Measurements from ENCODE around the gene DMBX1.
A peak's percentile ranks its signal among the peaks of the same experiment; 100 is the strongest.

DMBX1 gene

DNA sequence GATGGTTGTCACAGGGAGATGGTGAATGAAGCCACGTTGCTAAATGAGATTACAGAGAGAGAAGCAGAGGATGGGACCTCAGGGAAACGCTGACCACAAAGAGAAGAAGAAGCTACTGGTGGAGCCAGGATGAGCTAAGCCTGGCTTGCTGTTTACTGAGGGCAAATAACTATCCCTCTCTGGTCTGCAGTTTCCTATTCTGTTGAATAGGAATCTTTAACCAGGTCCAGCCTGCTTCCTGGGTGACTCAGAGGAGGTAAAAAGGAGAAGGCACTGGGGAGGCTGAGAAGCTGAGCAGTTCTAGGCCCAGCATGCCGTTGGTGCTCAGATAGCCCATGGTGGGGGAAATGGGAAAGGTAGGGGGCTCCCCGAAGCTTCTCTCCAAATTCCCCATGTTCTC, 29.6 kb downstream of the DMBX1 start (continued):
- TF ChIP-seq, protein P1, sequence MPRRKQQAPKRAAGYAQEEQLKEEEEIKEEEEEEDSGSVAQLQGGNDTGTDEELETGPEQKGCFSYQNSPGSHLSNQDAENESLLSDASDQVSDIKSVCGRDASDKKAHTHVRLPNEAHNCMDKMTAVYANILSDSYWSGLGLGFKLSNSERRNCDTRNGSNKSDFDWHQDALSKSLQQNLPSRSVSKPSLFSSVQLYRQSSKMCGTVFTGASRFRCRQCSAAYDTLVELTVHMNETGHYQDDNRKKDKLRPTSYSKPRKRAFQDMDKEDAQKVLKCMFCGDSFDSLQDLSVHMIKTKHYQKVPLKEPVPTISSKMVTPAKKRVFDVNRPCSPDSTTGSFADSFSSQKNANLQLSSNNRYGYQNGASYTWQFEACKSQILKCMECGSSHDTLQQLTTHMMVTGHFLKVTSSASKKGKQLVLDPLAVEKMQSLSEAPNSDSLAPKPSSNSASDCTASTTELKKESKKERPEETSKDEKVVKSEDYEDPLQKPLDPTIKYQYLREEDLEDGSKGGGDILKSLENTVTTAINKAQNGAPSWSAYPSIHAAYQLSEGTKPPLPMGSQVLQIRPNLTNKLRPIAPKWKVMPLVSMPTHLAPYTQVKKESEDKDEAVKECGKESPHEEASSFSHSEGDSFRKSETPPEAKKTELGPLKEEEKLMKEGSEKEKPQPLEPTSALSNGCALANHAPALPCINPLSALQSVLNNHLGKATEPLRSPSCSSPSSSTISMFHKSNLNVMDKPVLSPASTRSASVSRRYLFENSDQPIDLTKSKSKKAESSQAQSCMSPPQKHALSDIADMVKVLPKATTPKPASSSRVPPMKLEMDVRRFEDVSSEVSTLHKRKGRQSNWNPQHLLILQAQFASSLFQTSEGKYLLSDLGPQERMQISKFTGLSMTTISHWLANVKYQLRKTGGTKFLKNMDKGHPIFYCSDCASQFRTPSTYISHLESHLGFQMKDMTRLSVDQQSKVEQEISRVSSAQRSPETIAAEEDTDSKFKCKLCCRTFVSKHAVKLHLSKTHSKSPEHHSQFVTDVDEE (CRISPR knock-in tag; IDR thresholded peaks at IDR 0.05): no peak
- TF ChIP-seq ARNTL (CRISPR knock-in tag; IDR thresholded peaks at IDR 0.05; ENCODE audit: borderline replicate concordance, low read depth) (no peak), GLIS3 (CRISPR knock-in tag; IDR thresholded peaks at IDR 0.05) (no peak), ZNF565 (CRISPR knock-in tag; conservative IDR thresholded peaks at IDR 0.05; ENCODE audit: low read depth) (no peak), ESRRG (CRISPR knock-in tag; IDR thresholded peaks at IDR 0.05) (no peak)

DNA sequence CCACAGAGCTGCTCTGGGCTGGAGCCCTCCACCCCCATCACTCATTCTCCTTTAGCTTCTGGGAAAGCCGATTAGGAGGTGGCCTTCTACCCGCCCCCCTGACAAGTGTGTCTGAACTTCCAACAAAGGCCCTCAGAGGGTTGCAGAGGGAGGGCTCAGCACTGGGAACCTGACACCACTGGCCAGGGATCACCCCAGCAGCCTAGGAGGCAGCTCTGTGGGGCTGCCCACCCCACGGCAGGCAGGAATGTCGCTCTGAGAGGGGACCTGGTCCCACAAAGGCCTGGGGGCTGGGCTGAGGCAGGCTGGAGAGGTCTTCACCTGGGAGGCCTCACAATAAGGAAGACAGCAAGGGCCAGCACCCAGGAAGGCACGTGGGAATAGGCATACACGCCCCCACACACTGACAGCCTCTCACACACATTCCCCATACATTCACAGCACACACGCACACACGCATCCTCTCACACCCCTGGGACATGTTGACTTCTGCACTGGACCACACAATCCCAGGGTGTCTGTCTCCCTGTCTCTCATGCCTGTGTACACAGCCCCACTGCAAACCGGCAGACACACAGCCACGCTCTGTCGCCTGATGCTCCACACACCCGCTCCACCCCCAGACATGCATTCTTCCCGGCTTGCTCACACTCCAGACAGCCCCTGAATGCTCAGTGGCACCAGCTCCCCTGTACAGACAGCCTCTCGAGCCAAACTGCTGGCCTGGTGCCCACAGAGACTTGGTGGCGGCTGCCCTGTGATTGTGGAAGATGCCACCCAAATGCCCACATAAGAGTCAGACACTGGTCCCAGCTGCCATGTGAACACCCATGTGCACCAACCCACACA, 30.7 kb downstream of the DMBX1 start:
- peak; percentile 95 for ATAC-seq
- TF ChIP-seq ARNTL (CRISPR knock-in tag; IDR thresholded peaks at IDR 0.05; ENCODE audit: borderline replicate concordance, low read depth) (no peak), TOX (CRISPR knock-in tag; IDR thresholded peaks at IDR 0.05; ENCODE audit: borderline replicate concordance) (no peak), ZFP3 (CRISPR knock-in tag; IDR thresholded peaks at IDR 0.05) (no peak), ZNF70 (CRISPR knock-in tag; IDR thresholded peaks at IDR 0.05) (no peak), ZNF8 (CRISPR knock-in tag; IDR thresholded peaks at IDR 0.05) (no peak), PPARA (CRISPR knock-in tag; IDR thresholded peaks at IDR 0.05; ENCODE audit: borderline replicate concordance) (no peak)
- TF ChIP-seq, protein P2, sequence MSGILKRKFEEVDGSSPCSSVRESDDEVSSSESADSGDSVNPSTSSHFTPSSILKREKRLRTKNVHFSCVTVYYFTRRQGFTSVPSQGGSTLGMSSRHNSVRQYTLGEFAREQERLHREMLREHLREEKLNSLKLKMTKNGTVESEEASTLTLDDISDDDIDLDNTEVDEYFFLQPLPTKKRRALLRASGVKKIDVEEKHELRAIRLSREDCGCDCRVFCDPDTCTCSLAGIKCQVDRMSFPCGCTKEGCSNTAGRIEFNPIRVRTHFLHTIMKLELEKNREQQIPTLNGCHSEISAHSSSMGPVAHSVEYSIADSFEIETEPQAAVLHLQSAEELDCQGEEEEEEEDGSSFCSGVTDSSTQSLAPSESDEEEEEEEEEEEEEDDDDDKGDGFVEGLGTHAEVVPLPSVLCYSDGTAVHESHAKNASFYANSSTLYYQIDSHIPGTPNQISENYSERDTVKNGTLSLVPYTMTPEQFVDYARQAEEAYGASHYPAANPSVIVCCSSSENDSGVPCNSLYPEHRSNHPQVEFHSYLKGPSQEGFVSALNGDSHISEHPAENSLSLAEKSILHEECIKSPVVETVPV (CRISPR knock-in tag; IDR thresholded peaks at IDR 0.05): no peak

DNA sequence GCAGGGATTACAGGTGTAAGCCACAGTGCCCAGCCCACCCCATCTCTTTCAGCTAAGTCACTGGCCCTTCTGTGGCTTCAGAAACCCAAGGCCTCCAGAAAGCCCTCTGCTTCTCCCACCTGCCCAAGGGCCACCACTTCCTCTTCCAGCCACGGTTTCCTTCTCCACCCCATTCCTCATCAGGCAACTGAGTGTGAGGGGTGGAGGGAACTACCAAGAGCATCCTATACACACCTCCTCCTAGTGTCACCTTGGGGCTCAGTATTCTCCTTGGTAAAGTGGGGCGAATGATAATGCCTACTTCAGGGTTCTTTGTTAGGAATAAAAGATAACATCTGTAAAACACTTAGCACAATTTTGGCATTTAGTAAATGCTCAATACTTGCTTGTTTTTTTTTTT, 31.8 kb downstream of the DMBX1 start:
- no peak for ATAC-seq
- no peak for TF ChIP-seq TOX (CRISPR knock-in tag; IDR thresholded peaks at IDR 0.05; ENCODE audit: borderline replicate concordance)

DNA sequence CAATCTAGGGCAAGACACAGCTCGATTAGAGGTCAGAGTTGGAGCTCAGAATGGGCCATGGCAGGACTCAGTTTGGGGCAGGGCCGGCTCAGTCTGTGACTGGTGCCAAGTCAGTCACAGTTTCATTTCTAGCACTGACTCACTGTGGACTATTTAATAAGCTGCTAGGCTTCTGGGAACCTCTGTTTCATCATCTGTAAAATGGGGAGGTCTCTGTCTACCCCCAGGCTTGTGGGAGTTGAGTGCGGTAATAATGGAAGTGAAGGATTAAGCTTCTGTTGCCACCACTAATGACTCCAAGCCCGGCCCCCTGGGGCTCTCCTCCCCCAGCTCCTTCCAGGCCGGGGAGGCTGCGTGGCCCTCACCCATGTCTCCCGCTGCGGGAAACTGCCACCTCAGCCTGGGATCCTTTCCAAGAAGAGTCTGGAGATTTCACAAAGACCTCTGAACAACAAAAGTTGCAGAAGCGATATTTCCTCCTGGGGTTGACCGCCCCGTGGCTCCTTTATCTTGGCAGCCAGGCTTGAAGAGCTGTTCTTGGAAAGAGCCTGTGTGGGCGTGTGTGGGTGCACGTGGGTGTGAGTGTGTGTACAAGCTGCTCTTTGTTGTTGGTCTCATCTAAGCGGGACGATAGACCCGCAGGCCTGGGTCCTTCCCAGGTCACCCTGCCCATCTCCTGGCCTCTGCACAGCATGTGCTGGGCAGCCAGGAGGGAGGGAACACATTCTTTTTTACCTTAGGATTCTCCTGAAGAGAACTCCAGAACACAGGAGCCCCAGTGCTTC, 32.7 kb downstream of the DMBX1 start:
- TF ChIP-seq, protein P1 (CRISPR knock-in tag; IDR thresholded peaks at IDR 0.05): no peak
- no peak for TF ChIP-seq RARB (CRISPR knock-in tag; IDR thresholded peaks at IDR 0.05)
- TF ChIP-seq TCF4 (CRISPR knock-in tag; IDR thresholded peaks at IDR 0.05; ENCODE audit: borderline replicate concordance): no peak
- TF ChIP-seq PPARA (CRISPR knock-in tag; IDR thresholded peaks at IDR 0.05; ENCODE audit: borderline replicate concordance): no peak
- no peak for TF ChIP-seq TOX (CRISPR knock-in tag; IDR thresholded peaks at IDR 0.05; ENCODE audit: borderline replicate concordance)
- no peak for TF ChIP-seq BACH2 (CRISPR knock-in tag; IDR thresholded peaks at IDR 0.05; ENCODE audit: borderline replicate concordance)
- no peak for TF ChIP-seq GLIS3 (CRISPR knock-in tag; IDR thresholded peaks at IDR 0.05)
- no peak for TF ChIP-seq ZFP3 (CRISPR knock-in tag; IDR thresholded peaks at IDR 0.05)
- ATAC-seq: no peak

DNA sequence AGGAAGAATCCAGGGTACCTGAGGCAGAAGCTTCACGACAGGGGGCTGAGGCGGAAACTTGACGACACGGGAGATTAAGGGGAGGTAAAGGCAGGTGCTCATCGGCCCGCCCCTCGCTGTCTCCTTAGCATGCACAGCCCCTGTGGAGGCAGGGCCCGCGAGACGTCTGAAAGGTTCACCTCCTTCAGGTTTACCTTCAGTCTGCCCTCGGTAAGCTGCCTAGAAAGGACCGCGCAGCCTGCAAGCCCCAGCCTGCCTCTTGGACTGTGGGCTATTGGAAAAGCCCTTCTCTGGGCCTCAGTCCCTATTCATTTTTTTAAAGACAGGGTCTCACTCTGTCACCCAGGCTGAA, 33.3 kb downstream of the DMBX1 start:
- no peak for ATAC-seq
- TF ChIP-seq CSDC2 (CRISPR knock-in tag; IDR thresholded peaks at IDR 0.05) (no peak), TCF4 (CRISPR knock-in tag; IDR thresholded peaks at IDR 0.05; ENCODE audit: borderline replicate concordance) (no peak), ZFP30 (CRISPR knock-in tag; IDR thresholded peaks at IDR 0.05) (no peak), ZNF565 (CRISPR knock-in tag; conservative IDR thresholded peaks at IDR 0.05; ENCODE audit: low read depth) (no peak), GLIS3 (CRISPR knock-in tag; IDR thresholded peaks at IDR 0.05) (no peak), SNAI2 (CRISPR knock-in tag; IDR thresholded peaks at IDR 0.05) (no peak)
- TF ChIP-seq, protein P3, sequence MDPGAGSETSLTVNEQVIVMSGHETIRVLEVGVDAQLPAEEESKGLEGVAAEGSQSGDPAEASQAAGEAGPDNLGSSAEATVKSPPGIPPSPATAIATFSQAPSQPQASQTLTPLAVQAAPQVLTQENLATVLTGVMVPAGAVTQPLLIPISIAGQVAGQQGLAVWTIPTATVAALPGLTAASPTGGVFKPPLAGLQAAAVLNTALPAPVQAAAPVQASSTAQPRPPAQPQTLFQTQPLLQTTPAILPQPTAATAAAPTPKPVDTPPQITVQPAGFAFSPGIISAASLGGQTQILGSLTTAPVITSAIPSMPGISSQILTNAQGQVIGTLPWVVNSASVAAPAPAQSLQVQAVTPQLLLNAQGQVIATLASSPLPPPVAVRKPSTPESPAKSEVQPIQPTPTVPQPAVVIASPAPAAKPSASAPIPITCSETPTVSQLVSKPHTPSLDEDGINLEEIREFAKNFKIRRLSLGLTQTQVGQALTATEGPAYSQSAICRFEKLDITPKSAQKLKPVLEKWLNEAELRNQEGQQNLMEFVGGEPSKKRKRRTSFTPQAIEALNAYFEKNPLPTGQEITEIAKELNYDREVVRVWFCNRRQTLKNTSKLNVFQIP (CRISPR knock-in tag; IDR thresholded peaks at IDR 0.05; ENCODE audit: borderline replicate concordance, low read depth): no peak
- TF ChIP-seq, protein P4, sequence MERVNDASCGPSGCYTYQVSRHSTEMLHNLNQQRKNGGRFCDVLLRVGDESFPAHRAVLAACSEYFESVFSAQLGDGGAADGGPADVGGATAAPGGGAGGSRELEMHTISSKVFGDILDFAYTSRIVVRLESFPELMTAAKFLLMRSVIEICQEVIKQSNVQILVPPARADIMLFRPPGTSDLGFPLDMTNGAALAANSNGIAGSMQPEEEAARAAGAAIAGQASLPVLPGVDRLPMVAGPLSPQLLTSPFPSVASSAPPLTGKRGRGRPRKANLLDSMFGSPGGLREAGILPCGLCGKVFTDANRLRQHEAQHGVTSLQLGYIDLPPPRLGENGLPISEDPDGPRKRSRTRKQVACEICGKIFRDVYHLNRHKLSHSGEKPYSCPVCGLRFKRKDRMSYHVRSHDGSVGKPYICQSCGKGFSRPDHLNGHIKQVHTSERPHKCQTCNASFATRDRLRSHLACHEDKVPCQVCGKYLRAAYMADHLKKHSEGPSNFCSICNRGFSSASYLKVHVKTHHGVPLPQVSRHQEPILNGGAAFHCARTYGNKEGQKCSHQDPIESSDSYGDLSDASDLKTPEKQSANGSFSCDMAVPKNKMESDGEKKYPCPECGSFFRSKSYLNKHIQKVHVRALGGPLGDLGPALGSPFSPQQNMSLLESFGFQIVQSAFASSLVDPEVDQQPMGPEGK (CRISPR knock-in tag; IDR thresholded peaks at IDR 0.05; ENCODE audit: borderline replicate concordance): no peak
- TF ChIP-seq, protein P5, sequence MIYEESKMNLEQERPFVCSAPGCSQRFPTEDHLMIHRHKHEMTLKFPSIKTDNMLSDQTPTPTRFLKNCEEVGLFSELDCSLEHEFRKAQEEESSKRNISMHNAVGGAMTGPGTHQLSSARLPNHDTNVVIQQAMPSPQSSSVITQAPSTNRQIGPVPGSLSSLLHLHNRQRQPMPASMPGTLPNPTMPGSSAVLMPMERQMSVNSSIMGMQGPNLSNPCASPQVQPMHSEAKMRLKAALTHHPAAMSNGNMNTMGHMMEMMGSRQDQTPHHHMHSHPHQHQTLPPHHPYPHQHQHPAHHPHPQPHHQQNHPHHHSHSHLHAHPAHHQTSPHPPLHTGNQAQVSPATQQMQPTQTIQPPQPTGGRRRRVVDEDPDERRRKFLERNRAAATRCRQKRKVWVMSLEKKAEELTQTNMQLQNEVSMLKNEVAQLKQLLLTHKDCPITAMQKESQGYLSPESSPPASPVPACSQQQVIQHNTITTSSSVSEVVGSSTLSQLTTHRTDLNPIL (CRISPR knock-in tag; IDR thresholded peaks at IDR 0.05; ENCODE audit: low read depth): no peak

Data from SK-N-SH treated with all-trans-retinoic acid at 6 μM for 48 hours (cell line).